ENCODE measurements around the gene ACAD8. TPM values are rescaled to one million over a fixed set of nuclear protein-coding genes. Genes with fewer than 3 reads are reported as not detected.

Gene ACAD8
- 16.9 TPM in 2 replicates for total RNA-seq

DNA sequence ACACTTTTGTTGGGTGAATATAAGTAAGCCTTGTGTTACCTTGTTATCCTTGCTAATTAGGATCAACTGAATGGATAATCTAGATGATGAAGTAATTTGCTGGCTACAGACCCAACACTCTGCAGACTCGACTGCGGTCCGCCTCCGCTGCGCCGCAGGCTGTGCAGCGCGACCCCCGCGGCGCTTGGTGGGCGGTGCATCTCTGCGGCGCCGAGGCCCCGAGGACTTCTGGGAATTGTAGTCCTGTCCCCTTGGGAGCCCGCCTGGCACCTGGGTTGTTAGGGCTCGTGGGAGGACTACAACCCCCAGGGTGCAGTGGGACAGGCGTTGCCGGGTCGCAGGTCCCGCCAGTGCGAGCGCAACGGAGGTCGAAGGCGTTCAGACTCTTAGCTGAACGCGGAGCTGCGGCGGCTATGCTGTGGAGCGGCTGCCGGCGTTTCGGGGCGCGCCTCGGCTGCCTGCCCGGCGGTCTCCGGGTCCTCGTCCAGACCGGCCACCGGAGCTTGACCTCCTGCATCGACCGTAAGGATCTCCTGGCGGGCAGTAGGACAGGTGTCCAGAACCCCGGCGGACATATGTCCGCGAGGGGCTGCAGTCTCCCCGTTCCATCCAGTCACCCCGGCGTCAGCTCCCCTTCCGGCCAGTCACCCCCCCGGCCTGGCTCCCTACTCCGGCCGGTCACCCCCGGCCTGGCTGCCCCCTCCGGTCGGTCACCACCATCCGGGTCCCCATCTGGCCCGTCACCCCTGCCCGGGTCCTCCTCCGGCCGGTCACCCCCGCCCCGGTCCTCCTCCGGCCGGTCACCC lies at the start of gene ACAD8, which contains the start of gene THYN1:
TSS of gene ACAD8 (plus strand) at position 381 of the 806 bp plus-strand sequence. CDS start at position 414, 33 bp downstream.
TSS of gene THYN1 (minus strand) at position 165 of the 806 bp plus-strand sequence. CDS start 470 bp downstream, outside the sequence.

DNA sequence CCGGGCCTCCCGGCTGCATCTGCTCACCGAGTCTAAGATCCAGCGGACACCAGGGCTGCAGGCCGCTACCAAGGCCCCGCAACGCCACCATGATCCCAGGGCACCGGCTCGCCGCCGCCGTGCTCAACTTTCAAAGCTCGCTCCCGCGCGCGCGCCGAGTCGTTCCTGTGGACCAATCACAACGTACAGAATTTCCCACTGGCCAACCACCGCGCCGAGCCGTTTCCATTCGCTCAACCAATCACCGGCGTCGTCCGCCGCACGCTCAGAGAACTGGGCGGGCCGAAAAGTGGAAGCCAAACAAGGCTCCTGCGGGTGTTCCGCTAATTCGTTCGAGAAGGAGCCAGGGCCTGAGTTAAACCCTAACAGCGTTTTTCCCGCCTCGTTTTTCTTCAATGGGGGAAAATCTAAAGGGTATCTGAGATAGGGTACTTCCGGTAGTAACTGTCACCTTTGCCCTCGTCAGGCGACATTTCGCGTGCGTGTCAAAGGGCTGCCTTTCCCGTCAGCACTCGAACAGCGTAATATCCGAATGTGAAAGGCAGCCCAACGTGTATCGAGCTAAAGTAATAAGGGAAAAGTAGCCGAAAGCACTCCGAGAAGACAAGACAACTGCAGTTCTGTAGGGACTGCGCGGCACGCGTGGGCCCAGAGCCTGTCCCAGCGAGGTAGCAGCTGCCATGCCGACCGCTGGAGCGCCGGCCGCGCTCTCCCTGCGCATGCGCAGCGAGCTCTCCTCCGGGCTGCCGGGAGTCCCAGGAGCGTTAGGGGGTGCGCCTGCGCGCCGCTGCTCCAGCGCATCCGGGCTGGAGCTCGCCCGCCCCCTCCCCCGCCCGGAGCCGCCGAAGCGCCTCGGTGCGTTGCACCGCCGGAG lies 29.3 kb upstream of the ACAD8 start, which contains the start of the genes NCAPD3 and VPS26B:
TSS of gene NCAPD3 (minus strand) at position 132 of the 874 bp plus-strand sequence. CDS start at position 91, 41 bp downstream.
TSS of gene VPS26B (plus strand) at position 836 of the 874 bp plus-strand sequence. CDS start 452 bp downstream, outside the sequence.

DNA sequence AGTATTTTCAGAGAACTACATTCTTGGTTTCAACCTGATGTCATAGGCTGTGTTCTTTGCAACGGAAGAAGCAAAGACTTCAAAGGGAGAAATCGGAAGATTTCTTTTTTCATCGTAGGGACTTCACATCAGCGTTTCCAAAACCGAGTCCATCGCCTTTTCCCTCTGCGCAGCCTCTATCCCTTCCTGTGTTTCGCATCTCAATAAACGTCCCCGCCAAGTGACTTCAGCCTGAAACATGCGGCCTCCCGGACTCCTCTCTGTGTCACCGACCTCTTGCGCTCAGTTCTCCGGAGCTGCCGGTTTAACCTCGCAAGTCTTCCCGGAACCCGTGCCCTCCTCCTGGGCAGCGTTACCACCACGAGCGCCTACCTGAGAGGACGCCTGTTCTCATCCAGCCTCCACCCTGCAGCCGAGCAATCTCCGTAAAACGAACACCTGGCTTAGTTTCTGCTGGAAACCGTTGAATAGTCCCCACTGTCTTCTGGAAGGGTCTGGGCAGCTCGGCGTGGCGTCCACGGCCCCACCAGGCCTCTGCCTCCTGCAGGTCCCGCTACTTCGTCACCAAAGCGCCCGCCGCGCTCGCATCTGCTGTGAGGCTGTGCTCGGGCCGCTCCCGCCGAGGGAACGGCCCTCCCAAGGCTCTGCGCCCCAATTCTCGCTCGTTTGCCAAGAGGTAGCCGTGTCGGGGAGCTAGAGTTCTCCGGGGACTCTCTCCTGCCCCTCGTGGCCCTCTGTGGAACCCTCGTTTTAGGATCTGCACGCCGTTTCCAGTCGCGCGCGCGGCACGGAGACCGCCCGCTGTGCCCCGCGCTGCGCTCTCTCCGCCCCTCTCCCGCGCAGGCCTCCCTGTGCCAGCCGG lies 22.4 kb downstream of the ACAD8 start, which contains the start of gene GLB1L3:
TSS of gene GLB1L3 (plus strand) at position 846 of the 862 bp plus-strand sequence. CDS start 362 bp downstream, outside the sequence.

Other genes with a start within 250 kb of the ACAD8 start
- 122 and 128 TPM in 2 replicates for gene JAM3, start 184.5 kb upstream of the ACAD8 start, total RNA-seq
- 6.1 and 6.5 TPM in 2 replicates for gene NCAPD3, start 29.6 kb upstream of the ACAD8 start, total RNA-seq
- gene VPS26B, start 28.9 kb upstream of the ACAD8 start, total RNA-seq: 32.4 and 42.0 TPM in 2 replicates
- gene THYN1, start 216 bp upstream of the ACAD8 start, total RNA-seq: 75.3 and 79.9 TPM in 2 replicates
- not detected in 2 replicates for gene GLB1L3, start 22.8 kb downstream of the ACAD8 start, total RNA-seq
- 0.18 and 0.43 TPM in 2 replicates for gene GLB1L2, start 78.4 kb downstream of the ACAD8 start, total RNA-seq
- 0.09 TPM in 1 of 2 replicates, not detected in the other for gene B3GAT1, start 158.7 kb downstream of the ACAD8 start, total RNA-seq